Umbilical cord (tissue), 2 donors: ENCODE measurements around the gene IQCE. TPM values are rescaled to one million over a fixed set of nuclear protein-coding genes. Genes with fewer than 3 reads are reported as not detected.
A peak's percentile ranks its signal among the peaks of the same experiment; 100 is the strongest.

Experiments used
- DNase-seq: peaks from one replicate; pipeline ENCODE4 v3.0.0-alpha.2; 2015; ENCODE audit warnings: low spot score
- total RNA-seq: library from RNA; depleted of rRNA; stranded (reverse); fragments of >200 nt; gene quantifications from one replicate; pipeline ENCODE4 v1.2.3, GENCODE V29; 2014; ENCODE audit warnings: low replicate concordance; ENCODE audit not compliant: insufficient read depth

The IQCE gene
- total RNA-seq, 1 donor from 2014 or later, result 5.1 TPM

GRCh38 chr7:2632733-2633537 lies 74.2 kb downstream of the IQCE start:
- peak; percentile 82 for DNase-seq

- DNase-seq, result peak; percentile 77
These were observed 74.9 kb downstream of the IQCE start for GRCh38 chr7:2633538-2634266.

GRCh38 chr7:2634267-2635145 lies 75.7 kb downstream of the IQCE start:
- no peak for DNase-seq

DNA sequence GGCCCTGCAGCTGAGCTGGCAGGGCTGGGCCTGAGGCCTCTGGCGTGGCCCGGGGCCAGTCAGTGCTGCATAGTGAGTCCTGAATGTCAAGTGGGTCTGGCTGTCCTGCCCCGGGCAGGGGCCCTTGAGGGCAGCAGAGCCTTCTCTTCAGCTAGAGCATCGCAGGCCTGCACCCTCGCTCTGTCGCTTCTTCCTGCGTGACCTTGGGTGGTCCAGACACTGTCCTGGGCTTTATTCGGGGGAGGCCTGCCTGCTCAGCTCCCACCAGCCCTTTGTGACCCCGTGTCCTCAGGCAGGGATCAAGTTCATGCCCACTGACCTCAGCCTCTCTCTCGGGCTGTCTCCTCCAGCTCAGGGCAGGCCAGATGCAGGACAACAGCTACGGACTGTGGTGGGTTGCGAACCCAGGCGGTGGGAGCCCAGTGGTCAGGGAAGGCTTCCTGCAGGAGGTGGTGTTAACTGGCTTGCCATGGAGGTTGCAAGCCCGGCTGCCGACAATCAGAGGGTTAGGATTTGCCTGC lies 76.4 kb downstream of the IQCE start:
- DNase-seq, result no peak

- no peak for DNase-seq
These were observed 77.3 kb downstream of the IQCE start for GRCh38 chr7:2635810-2636701.

DNA sequence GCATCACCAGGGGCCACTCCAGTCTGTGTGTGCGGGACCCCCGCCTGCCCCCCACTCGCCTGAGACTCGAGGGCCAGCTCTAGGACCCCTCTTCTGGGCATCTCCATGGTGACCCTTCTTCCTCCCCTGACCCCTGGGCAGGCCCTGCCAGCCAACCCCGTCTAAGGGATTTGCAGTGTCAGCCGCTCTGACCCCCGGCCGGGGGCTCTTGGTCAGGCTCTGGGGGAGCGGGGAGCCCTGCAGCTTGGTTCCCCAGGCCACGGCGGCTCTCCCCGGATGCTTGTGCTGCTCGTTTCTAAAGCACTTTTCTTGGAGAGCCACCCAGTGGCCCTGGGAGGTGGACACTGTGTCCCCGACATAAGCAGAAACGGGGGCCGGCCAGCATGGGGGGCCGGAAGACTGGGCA lies 78.3 kb downstream of the IQCE start:
- DNase-seq, result no peak

GRCh38 chr7:2637505-2638223 lies 78.9 kb downstream of the IQCE start:
- DNase-seq, result no peak

GRCh38 chr7:2638224-2638991 lies 79.6 kb downstream of the IQCE start:
- no peak for DNase-seq

DNA sequence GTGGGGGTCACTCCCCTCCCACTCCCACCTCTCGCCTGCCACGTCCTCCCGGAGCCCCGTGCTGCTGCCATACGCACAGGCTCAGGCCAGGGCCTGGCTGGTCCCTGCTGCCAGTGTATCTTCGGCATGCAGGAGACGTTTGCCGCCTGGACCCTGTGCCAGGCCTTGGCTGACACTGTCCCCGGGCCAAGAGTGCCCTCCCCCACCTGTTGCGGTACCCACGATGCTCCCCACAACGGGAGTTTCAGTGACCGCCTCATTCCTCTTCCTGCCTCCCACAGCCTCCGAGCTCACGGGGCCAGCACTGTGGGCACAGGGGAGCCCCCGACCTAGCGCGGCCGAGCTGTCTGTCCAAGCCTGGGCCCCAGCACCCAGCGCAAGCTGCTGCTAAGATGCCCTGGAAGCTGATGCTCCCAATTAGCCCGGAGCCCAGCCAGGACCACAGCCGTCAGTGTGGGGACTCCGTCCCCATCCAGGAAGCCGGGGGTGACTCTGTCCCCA lies 80.5 kb downstream of the IQCE start:
- no peak for DNase-seq

DNA sequence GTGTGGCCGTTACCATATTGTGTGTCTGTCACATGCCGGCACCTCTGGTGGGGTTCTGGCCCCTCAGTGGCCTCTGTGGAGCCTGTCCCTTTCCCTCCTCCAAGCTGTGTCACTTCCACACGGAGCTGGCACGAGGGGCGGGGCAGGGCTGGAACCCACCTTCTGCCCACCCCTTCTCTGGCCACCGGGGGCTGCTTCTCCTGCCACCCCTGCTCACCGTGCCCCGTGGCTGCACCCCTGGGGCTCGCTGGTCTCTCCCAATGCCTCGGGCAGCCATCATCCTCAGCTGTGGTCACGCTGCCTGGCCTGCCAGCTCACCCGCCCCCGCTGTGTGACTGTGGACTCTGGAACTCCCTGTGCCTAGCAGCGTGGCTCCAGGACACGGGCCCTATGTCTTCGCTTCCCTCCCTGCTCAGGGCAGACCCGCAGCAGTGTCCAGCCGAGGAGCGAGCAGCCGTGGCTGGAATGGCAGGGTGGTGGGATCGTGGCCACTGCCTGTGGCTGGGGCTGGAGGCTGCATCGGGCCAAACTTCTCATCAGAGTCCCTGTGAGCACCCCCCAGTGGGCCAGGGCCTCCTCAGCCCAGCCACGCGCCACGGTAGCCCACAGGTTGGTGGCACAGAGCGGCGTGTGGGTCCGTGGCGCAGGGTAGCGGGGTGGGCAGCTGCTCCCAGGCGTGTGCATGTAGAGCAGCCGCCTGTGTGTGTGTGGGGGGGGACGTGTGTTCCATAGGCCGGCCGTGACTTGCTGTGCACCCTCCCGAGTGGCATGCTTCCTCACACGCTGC lies 81.1 kb downstream of the IQCE start:
- DNase-seq, result no peak

- DNase-seq, result no peak
These were observed 81.7 kb downstream of the IQCE start for GRCh38 chr7:2640482-2640830.

- DNase-seq, result no peak
These were observed 82.1 kb downstream of the IQCE start for GRCh38 chr7:2640846-2641316.

- DNase-seq, result peak; percentile 86
These were observed 82.9 kb downstream of the IQCE start for GRCh38 chr7:2641406-2642393.

- no peak for DNase-seq
These were observed 84.8 kb downstream of the IQCE start for GRCh38 chr7:2643386-2644219.

DNA sequence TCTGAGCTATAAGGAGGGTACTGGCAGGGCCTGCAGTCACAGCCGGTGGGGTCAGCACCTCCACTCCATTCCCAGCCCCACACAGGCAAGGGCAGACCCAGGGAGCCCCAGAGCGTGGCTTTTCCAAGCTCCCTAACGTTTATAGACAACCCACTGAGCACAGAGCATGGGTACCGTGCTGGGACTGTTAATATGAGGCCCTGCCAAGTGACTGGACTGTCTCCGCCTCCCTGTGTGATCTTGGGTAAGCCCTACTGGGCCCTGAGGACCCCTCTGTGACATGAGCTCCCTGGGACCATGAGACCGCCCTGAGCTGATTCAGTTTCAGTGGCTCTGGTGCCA lies 85.4 kb downstream of the IQCE start:
- no peak for DNase-seq

DNA sequence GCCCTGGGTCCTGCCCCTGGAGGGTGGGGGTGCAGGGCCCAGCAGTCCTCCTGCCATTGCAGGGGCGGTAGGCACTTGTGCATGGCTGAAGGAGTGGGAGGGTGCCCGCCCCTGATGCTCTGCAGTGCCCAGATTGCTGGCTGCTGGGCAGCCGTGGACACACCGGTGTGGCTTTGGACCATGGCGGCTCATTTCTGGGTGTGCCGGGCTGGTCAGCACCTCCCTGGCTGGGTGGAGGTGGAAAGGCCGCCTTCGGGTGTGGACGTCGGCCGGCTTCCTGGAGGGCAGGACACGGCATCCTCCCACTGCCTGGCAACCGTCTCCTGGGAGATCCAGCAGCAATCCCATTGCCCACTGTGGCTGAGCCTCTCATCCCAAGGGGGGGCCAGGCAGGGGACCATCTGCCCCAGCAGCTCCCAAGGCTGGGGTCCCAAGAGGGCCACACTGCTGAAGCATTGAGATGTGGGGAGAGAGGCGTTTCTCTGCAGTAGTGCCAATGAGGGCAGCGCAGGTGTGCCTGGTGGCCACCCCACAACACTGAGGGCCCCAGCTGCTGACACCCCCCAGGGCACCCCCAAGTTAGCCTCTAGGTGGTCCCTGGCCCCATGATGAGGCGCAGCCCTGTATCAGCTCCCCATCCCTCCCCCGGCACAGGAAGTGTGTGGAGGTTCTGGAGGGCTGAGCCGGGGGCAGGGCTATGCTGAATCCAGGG lies 85.9 kb downstream of the IQCE start:
- no peak for DNase-seq
